Central memory CD8-positive, alpha-beta T cell (primary cell): Measurements from ENCODE around the gene STN1.

Experiments used
- ATAC-seq: fragments of 150-1000 bp; cut with Tn5 transposase; replicated peaks from 2 replicates; pipeline ENCODE4 v1.10.0; 2022; ENCODE audit warnings: mild to moderate bottlenecking, moderate FRiP score, moderate number of reproducible peaks; ENCODE audit not compliant: poor library complexity, severe bottlenecking; ENCODE audit errors: extremely low read depth
- DNase-seq, 2 donors: peaks; one replicate each; pipeline ENCODE4 v3.0.0; 2021; ENCODE audit warnings: low spot score in 2 of 2
- H3K27ac Mint-ChIP-seq: one replicate; pipeline ENCODE4 v1.8.0; 2022; ENCODE audit warnings: low read depth, mild to moderate bottlenecking, moderate library complexity, mixed read lengths
- H3K27me3 Mint-ChIP-seq: one replicate; pipeline ENCODE4 v1.8.0; 2022; ENCODE audit warnings: mixed read lengths
- H3K36me3 Mint-ChIP-seq: one replicate; pipeline ENCODE4 v1.8.0; 2022; ENCODE audit warnings: mild to moderate bottlenecking, moderate library complexity, mixed read lengths; ENCODE audit not compliant: insufficient read depth
- H3K4me1 Mint-ChIP-seq: one replicate; pipeline ENCODE4 v1.8.0; 2022; ENCODE audit warnings: mixed read lengths
- H3K4me3 Mint-ChIP-seq: one replicate; pipeline ENCODE4 v1.8.0; 2022; ENCODE audit warnings: mild to moderate bottlenecking, moderate library complexity, mixed read lengths
- H3K9me3 Mint-ChIP-seq: one replicate; pipeline ENCODE4 v1.8.0; 2022; ENCODE audit warnings: mixed read lengths

The STN1 gene

GRCh38 chr10:103843045-103843444 is 74.9 kb downstream of the STN1 start:
- peaks cover 13% of the 10 kb centered on the region for H3K4me1 Mint-ChIP-seq
- H3K9me3 Mint-ChIP-seq, result no peaks in the 10 kb centered on the region
- H3K4me3 Mint-ChIP-seq, result no peak overlapping the region
- no peak for ATAC-seq
- H3K36me3 Mint-ChIP-seq, result peaks cover 1% of the 10 kb centered on the region
- H3K27me3 Mint-ChIP-seq, result peaks cover under 1% of the 10 kb centered on the region
- no peak for DNase-seq
- H3K27ac Mint-ChIP-seq, result no peak overlapping the region

GRCh38 chr10:103842605-103843004 is 75.4 kb downstream of the STN1 start:
- Mint-ChIP-seq H3K4me3 (no peak overlapping the region), H3K27me3 (no peaks in the 10 kb centered on the region), H3K4me1 (peaks cover 13% of the 10 kb centered on the region), H3K36me3 (peaks cover 1% of the 10 kb centered on the region), H3K27ac (no peak overlapping the region), H3K9me3 (no peaks in the 10 kb centered on the region)
- ATAC-seq (no peak), DNase-seq (no peak)

- Mint-ChIP-seq H3K27me3 (no peaks in the 10 kb centered on the region), H3K9me3 (no peaks in the 10 kb centered on the region), H3K4me3 (no peak overlapping the region), H3K27ac (no peak overlapping the region), H3K36me3 (peaks cover 1% of the 10 kb centered on the region), H3K4me1 (peaks cover 13% of the 10 kb centered on the region)
- DNase-seq (no peak), ATAC-seq (no peak)
Observed at GRCh38 chr10:103841519-103841918, 76.5 kb downstream of the STN1 start.

GRCh38 chr10:103840740-103841070 is 77.3 kb downstream of the STN1 start:
- H3K9me3 Mint-ChIP-seq, result no peaks in the 10 kb centered on the region
- H3K27me3 Mint-ChIP-seq, result no peaks in the 10 kb centered on the region
- H3K4me3 Mint-ChIP-seq, result no peak overlapping the region
- ATAC-seq (no peak), DNase-seq (no peak)
- H3K36me3 Mint-ChIP-seq, result peaks cover 1% of the 10 kb centered on the region
- no peak overlapping the region for H3K27ac Mint-ChIP-seq
- peaks cover 5% of the 10 kb centered on the region for H3K4me1 Mint-ChIP-seq

- ATAC-seq (no peak), DNase-seq (no peak)
- Mint-ChIP-seq H3K9me3 (no peaks in the 10 kb centered on the region), H3K27me3 (no peaks in the 10 kb centered on the region), H3K4me3 (no peak overlapping the region), H3K36me3 (peaks cover 1% of the 10 kb centered on the region), H3K27ac (no peak overlapping the region), H3K4me1 (no peaks in the 10 kb centered on the region)
Observed at GRCh38 chr10:103839872-103840739, 77.9 kb downstream of the STN1 start.

GRCh38 chr10:103839519-103839871 is 78.5 kb downstream of the STN1 start:
- Mint-ChIP-seq H3K4me1 (no peaks in the 10 kb centered on the region), H3K9me3 (no peaks in the 10 kb centered on the region), H3K27ac (no peak overlapping the region), H3K27me3 (no peaks in the 10 kb centered on the region), H3K4me3 (no peak overlapping the region), H3K36me3 (peaks cover 1% of the 10 kb centered on the region)
- ATAC-seq (no peak), DNase-seq (no peak)

GRCh38 chr10:103838862-103839518 is 79.0 kb downstream of the STN1 start:
- Mint-ChIP-seq H3K9me3 (no peaks in the 10 kb centered on the region), H3K27ac (no peak overlapping the region), H3K36me3 (peaks cover 1% of the 10 kb centered on the region), H3K4me3 (no peak overlapping the region), H3K4me1 (no peaks in the 10 kb centered on the region), H3K27me3 (no peaks in the 10 kb centered on the region)
- no peak for ATAC-seq
- DNase-seq, result no peak

- no peak overlapping the region for H3K27ac Mint-ChIP-seq
- no peaks in the 10 kb centered on the region for H3K4me1 Mint-ChIP-seq
- no peak for ATAC-seq
Observed at GRCh38 chr10:103838070-103838395, 80.0 kb downstream of the STN1 start.

GRCh38 chr10:103837370-103838069 is 80.5 kb downstream of the STN1 start:
- H3K4me3 Mint-ChIP-seq, result no peak overlapping the region
- no peaks in the 10 kb centered on the region for H3K36me3 Mint-ChIP-seq
- DNase-seq (no peak), ATAC-seq (no peak)
- no peaks in the 10 kb centered on the region for H3K9me3 Mint-ChIP-seq
- H3K4me1 Mint-ChIP-seq, result no peaks in the 10 kb centered on the region
- H3K27ac Mint-ChIP-seq, result no peak overlapping the region
- H3K27me3 Mint-ChIP-seq, result no peaks in the 10 kb centered on the region

More at GRCh38 chr10:103838070-103838395, 80.0 kb downstream of the STN1 start:
- Mint-ChIP-seq H3K27me3 (no peaks in the 10 kb centered on the region), H3K4me3 (no peak overlapping the region), H3K36me3 (no peaks in the 10 kb centered on the region), H3K9me3 (no peaks in the 10 kb centered on the region)
- no peak for DNase-seq

- no peak overlapping the region for H3K27ac Mint-ChIP-seq
- no peaks in the 10 kb centered on the region for H3K9me3 Mint-ChIP-seq
Observed at GRCh38 chr10:103836861-103837260, 81.1 kb downstream of the STN1 start.

GRCh38 chr10:103836273-103836672 is 81.7 kb downstream of the STN1 start:
- Mint-ChIP-seq H3K4me1 (no peaks in the 10 kb centered on the region), H3K4me3 (no peak overlapping the region), H3K27ac (no peak overlapping the region), H3K36me3 (no peaks in the 10 kb centered on the region), H3K9me3 (no peaks in the 10 kb centered on the region), H3K27me3 (no peaks in the 10 kb centered on the region)
- ATAC-seq, result no peak
- DNase-seq, result no peak

More at GRCh38 chr10:103836861-103837260, 81.1 kb downstream of the STN1 start:
- no peak for DNase-seq
- no peaks in the 10 kb centered on the region for H3K27me3 Mint-ChIP-seq
- no peak overlapping the region for H3K4me3 Mint-ChIP-seq
- H3K36me3 Mint-ChIP-seq, result no peaks in the 10 kb centered on the region
- no peak for ATAC-seq
- H3K4me1 Mint-ChIP-seq, result no peaks in the 10 kb centered on the region

GRCh38 chr10:103835096-103836050 is 82.6 kb downstream of the STN1 start:
- no peaks in the 10 kb centered on the region for H3K9me3 Mint-ChIP-seq
- H3K4me1 Mint-ChIP-seq, result no peaks in the 10 kb centered on the region
- DNase-seq, result no peak
- H3K27me3 Mint-ChIP-seq, result peaks cover 8% of the 10 kb centered on the region
- H3K4me3 Mint-ChIP-seq, result no peak overlapping the region
- no peaks in the 10 kb centered on the region for H3K36me3 Mint-ChIP-seq
- H3K27ac Mint-ChIP-seq, result no peak overlapping the region
- ATAC-seq, result no peak
